HEK293 (cell line): ENCODE data around the gene TNFRSF4.

Experiments
- BCL11A ChIP-seq: fragments of 450-650 bp; formaldehyde crosslinking; IDR thresholded peaks from 2 replicates; pipeline ENCODE4 v1.5.1; 2016; ENCODE audit warnings: low read depth, missing biosample characterization, missing genetic modification characterization
- CTCF ChIP-seq: fragments of 450-650 bp; formaldehyde crosslinking; IDR thresholded peaks from 2 replicates; pipeline ENCODE4 v1.5.1; 2016; ENCODE audit warnings: missing biosample characterization, missing genetic modification characterization
- PATZ1 ChIP-seq: fragments of 450-650 bp; formaldehyde crosslinking; IDR thresholded peaks from 2 replicates; pipeline ENCODE4 v1.5.1; 2016; ENCODE audit warnings: missing biosample characterization, missing genetic modification characterization
- REPIN1 ChIP-seq: fragments of 450-650 bp; formaldehyde crosslinking; IDR thresholded peaks from 2 replicates; pipeline ENCODE4 v1.5.1; 2017; ENCODE audit warnings: missing biosample characterization, missing genetic modification characterization, low read depth
- ZNF132 ChIP-seq: fragments of 450-650 bp; formaldehyde crosslinking; IDR thresholded peaks from 2 replicates; pipeline ENCODE4 v1.5.1; 2017; ENCODE audit warnings: missing biosample characterization, missing genetic modification characterization, borderline replicate concordance
- ZNF311 ChIP-seq: fragments of 450-650 bp; formaldehyde crosslinking; IDR thresholded peaks from 2 replicates; pipeline ENCODE4 v1.5.1; 2017; ENCODE audit warnings: missing biosample characterization, missing genetic modification characterization, borderline replicate concordance
- ZNF530 ChIP-seq: fragments of 450-650 bp; formaldehyde crosslinking; IDR thresholded peaks from 2 replicates; pipeline ENCODE4 v1.5.1; 2016; ENCODE audit warnings: low read depth, missing biosample characterization, missing genetic modification characterization
- ZNF548 ChIP-seq: fragments of 450-650 bp; formaldehyde crosslinking; IDR thresholded peaks from 2 replicates; pipeline ENCODE4 v1.5.1; 2016; ENCODE audit warnings: missing biosample characterization, missing genetic modification characterization
- ZNF558 ChIP-seq: fragments of 450-650 bp; formaldehyde crosslinking; IDR thresholded peaks from 2 replicates; pipeline ENCODE4 v1.5.1; 2016; ENCODE audit warnings: missing biosample characterization, missing genetic modification characterization
- TF ChIP-seq, protein P1 (sequence below): fragments of 450-650 bp; formaldehyde crosslinking; conservative IDR thresholded peaks from 2 replicates; pipeline ENCODE4 v1.5.1; 2016; ENCODE audit warnings: low read depth, missing biosample characterization, missing genetic modification characterization
- TF ChIP-seq, protein P2 (sequence below): IDR thresholded peaks from 2 replicates; pipeline ENCODE4 v1.6.1; 2011; ENCODE audit warnings: mild to moderate bottlenecking, low read depth, low read length, borderline replicate concordance
- TF ChIP-seq, protein P3 (sequence below): sonication (generic); formaldehyde crosslinking; IDR thresholded peaks from 2 replicates; pipeline ENCODE4 v1.8.1; 2022; ENCODE audit warnings: mild to moderate bottlenecking, moderate library complexity, missing genetic modification reagents

GRCh38 chr1:1198423-1199140 is 15.4 kb downstream of the TNFRSF4 start:
- TF ChIP-seq, protein P1, sequence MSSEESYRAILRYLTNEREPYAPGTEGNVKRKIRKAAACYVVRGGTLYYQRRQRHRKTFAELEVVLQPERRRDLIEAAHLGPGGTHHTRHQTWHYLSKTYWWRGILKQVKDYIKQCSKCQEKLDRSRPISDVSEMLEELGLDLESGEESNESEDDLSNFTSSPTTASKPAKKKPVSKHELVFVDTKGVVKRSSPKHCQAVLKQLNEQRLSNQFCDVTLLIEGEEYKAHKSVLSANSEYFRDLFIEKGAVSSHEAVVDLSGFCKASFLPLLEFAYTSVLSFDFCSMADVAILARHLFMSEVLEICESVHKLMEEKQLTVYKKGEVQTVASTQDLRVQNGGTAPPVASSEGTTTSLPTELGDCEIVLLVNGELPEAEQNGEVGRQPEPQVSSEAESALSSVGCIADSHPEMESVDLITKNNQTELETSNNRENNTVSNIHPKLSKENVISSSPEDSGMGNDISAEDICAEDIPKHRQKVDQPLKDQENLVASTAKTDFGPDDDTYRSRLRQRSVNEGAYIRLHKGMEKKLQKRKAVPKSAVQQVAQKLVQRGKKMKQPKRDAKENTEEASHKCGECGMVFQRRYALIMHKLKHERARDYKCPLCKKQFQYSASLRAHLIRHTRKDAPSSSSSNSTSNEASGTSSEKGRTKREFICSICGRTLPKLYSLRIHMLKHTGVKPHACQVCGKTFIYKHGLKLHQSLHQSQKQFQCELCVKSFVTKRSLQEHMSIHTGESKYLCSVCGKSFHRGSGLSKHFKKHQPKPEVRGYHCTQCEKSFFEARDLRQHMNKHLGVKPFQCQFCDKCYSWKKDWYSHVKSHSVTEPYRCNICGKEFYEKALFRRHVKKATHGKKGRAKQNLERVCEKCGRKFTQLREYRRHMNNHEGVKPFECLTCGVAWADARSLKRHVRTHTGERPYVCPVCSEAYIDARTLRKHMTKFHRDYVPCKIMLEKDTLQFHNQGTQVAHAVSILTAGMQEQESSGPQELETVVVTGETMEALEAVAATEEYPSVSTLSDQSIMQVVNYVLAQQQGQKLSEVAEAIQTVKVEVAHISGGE: no peak
- no peak for TF ChIP-seq CTCF (tag by site-specific recombination)
- no peak for TF ChIP-seq BCL11A
- no peak for TF ChIP-seq ZNF558 (tag by site-specific recombination)
- TF ChIP-seq ZNF132: no peak
- TF ChIP-seq PATZ1 (tag by site-specific recombination): no peak
- TF ChIP-seq ZNF530 (tag by site-specific recombination): no peak
- TF ChIP-seq, protein P2, sequence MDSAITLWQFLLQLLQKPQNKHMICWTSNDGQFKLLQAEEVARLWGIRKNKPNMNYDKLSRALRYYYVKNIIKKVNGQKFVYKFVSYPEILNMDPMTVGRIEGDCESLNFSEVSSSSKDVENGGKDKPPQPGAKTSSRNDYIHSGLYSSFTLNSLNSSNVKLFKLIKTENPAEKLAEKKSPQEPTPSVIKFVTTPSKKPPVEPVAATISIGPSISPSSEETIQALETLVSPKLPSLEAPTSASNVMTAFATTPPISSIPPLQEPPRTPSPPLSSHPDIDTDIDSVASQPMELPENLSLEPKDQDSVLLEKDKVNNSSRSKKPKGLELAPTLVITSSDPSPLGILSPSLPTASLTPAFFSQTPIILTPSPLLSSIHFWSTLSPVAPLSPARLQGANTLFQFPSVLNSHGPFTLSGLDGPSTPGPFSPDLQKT: no peak
- TF ChIP-seq ZNF311 (tag by site-specific recombination): no peak
- TF ChIP-seq ZNF548 (tag by site-specific recombination): no peak
- TF ChIP-seq, protein P3, sequence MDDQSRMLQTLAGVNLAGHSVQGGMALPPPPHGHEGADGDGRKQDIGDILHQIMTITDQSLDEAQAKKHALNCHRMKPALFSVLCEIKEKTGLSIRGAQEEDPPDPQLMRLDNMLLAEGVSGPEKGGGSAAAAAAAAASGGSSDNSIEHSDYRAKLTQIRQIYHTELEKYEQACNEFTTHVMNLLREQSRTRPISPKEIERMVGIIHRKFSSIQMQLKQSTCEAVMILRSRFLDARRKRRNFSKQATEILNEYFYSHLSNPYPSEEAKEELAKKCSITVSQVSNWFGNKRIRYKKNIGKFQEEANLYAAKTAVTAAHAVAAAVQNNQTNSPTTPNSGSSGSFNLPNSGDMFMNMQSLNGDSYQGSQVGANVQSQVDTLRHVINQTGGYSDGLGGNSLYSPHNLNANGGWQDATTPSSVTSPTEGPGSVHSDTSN (CRISPR knock-in tag): no peak
- TF ChIP-seq REPIN1 (tag by site-specific recombination): no peak
